Common myeloid progenitor, CD34-positive (primary cell): Measurements from ENCODE around the gene PEDS1.

Source experiments
- CTCF ChIA-PET: fragments of 350-600 bp; sonication (Branson Sonifier 250); formaldehyde crosslinking; loops from one replicate; lab custom pipeline; 2021; ENCODE audit warnings: antibody characterized with exemption; lab: Charles Lee
- POLR2A ChIA-PET: fragments of 350-600 bp; sonication (Branson Sonifier 250); formaldehyde crosslinking; loops from one replicate; lab custom pipeline; 2021; ENCODE audit warnings: antibody characterized with exemption; lab: Charles Lee
- DNase-seq, 3 donors: peaks; one replicate each; pipeline versions ENCODE4 v3.0.0 to v3.0.0-alpha.2; 2013
- H3K27ac ChIP-seq, 2 experiments: 1 replicate in 1 of 2; 2 replicates in 1 of 2; pipeline ENCODE4 v1.7.0; 2013; ENCODE audit warnings: inconsistent platforms in 2 of 2, low read length in 2 of 2, mild to moderate bottlenecking in 2 of 2, low read depth in 1 of 2, moderate library complexity in 1 of 2; ENCODE audit not compliant: severe bottlenecking in 2 of 2, insufficient read depth in 1 of 2, poor library complexity in 1 of 2
- H3K27me3 ChIP-seq, 5 experiments: replicated peaks in 2 of 5; 1 replicate in 3 of 5; 2 replicates in 2 of 5; pipeline versions ENCODE4 v1.6.1 to v1.7.0; 2013; ENCODE audit warnings: low read length in 4 of 5, mild to moderate bottlenecking in 2 of 5, moderate library complexity in 2 of 5, inconsistent platforms in 1 of 5; ENCODE audit not compliant: insufficient read depth in 5 of 5, control insufficient read depth in 4 of 5
- H3K36me3 ChIP-seq, 4 experiments: 1 replicate in 2 of 4; 2 replicates in 2 of 4; pipeline versions ENCODE4 v1.6.1 to v1.7.0; 2013; ENCODE audit warnings: low read length in 3 of 4, control low read depth in 1 of 4, mild to moderate bottlenecking in 1 of 4; ENCODE audit not compliant: control insufficient read depth in 4 of 4, insufficient read depth in 4 of 4
- H3K4me1 ChIP-seq, 4 experiments: 1 replicate in 3 of 4; 2 replicates in 1 of 4; pipeline versions ENCODE4 v1.6.1 to v1.7.1; 2013; ENCODE audit warnings: low read length in 3 of 4, mild to moderate bottlenecking in 3 of 4, control low read depth in 1 of 4, inconsistent platforms in 1 of 4, moderate library complexity in 1 of 4; ENCODE audit not compliant: control insufficient read depth in 4 of 4, insufficient read depth in 4 of 4; ENCODE audit errors: control extremely low read depth in 1 of 4
- H3K4me3 ChIP-seq, 7 experiments: 1 replicate in 4 of 7; 2 replicates in 3 of 7; pipeline versions ENCODE4 v1.5.1 to v1.7.0; 2013; ENCODE audit warnings: mild to moderate bottlenecking in 7 of 7, low read length in 6 of 7, moderate library complexity in 6 of 7, inconsistent platforms in 2 of 7, low read depth in 2 of 7, control low read depth in 1 of 7; ENCODE audit not compliant: insufficient read depth in 4 of 7, control insufficient read depth in 1 of 7; ENCODE audit errors: extremely low read depth in 1 of 7
- H3K9me3 ChIP-seq, 5 experiments: 1 replicate in 4 of 5; 2 replicates in 1 of 5; pipeline versions ENCODE4 v1.6.1 to v1.7.1; 2013; ENCODE audit warnings: low read length in 4 of 5, mild to moderate bottlenecking in 2 of 5, inconsistent platforms in 1 of 5, low read depth in 1 of 5, moderate library complexity in 1 of 5; ENCODE audit not compliant: control insufficient read depth in 4 of 5, insufficient read depth in 2 of 5; ENCODE audit errors: control extremely low read depth in 1 of 5
- WGBS: methylation state at CpG from one replicate; pipeline ENCODE4 v1.1.5; 2013; ENCODE audit not compliant: insufficient coverage; 5-methylcytosine and 5-hydroxymethylcytosine counted together

The PEDS1 gene

DNA sequence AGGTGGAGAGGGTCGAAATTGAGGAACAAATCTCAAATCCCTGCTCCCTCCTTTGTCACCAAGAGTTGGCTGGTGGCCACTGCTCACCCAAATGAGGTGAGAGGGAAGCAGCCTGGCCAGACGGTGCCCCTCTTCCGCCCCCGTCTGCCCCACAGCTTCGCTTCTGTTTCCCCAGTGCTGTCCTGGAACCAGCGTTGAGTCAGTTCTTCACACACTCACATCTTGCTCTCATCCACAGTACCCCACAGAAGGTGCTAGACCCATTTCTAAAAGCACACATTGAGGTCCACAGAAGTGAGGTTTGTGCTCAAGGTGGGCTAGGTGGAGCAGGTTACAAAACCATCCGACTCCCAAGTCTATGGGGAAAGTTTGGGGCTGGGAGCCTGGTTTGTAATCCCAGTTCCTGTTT is 40.9 kb upstream of the PEDS1 start:
- H3K27me3 ChIP-seq: no peaks in the 10 kb centered on the region
- CTCF ChIA-PET: interaction anchor here (1.5 kb wide), 1 partner anchor 78 kb away, joined by 3 read pairs; no protein-coding TSS in a partner anchor
- 47% methylated on average over 3 of the region's 7 CpGs for WGBS
- DNase-seq: peak in 1 of 3 donors; percentile 24
- H3K4me3 ChIP-seq: peak overlapping the region in 1 of 7 experiments; percentile 91
- H3K36me3 ChIP-seq: peaks cover 0 to 15% (median 4%) of the 10 kb centered on the region in 4 experiments
- peaks cover 2 to 42% (median 35%) of the 10 kb centered on the region in 4 experiments for H3K4me1 ChIP-seq
- H3K27ac ChIP-seq: no peak overlapping the region
- no peaks in the 10 kb centered on the region for H3K9me3 ChIP-seq
- POLR2A ChIA-PET: no interaction called here

- peaks cover 2 to 46% (median 39%) of the 10 kb centered on the region in 4 experiments for H3K4me1 ChIP-seq
- DNase-seq: no peak
- WGBS: 88% methylated on average over 16 of the region's 16 CpGs
- ChIA-PET POLR2A (no interaction called here), CTCF (interaction anchor here (1.5 kb wide), 1 partner anchor 79 kb away, joined by 3 read pairs; no protein-coding TSS in a partner anchor)
- peak overlapping the region in 5 of 7 experiments; percentile 84 to 91 (median 87) for H3K4me3 ChIP-seq
- peaks cover 0 to 15% (median 4%) of the 10 kb centered on the region in 4 experiments for H3K36me3 ChIP-seq
- no peaks in the 10 kb centered on the region for H3K27me3 ChIP-seq
- H3K9me3 ChIP-seq: no peaks in the 10 kb centered on the region
- peak overlapping the region in 1 of 2 experiments; percentile 91 for H3K27ac ChIP-seq
These were observed 40.4 kb upstream of the PEDS1 start for GRCh38 chr20:50193836-50194421.

- CTCF ChIA-PET: interaction anchor here (14.7 kb wide), 1 partner anchor 272 kb away, joined by 262 read pairs; no protein-coding TSS in a partner anchor
These were observed 39.8 kb upstream of the PEDS1 start for GRCh38 chr20:50193199-50193835.

GRCh38 chr20:50192364-50193198 is 39.1 kb upstream of the PEDS1 start:
- POLR2A ChIA-PET: interaction anchor here (0.6 to 2.1 kb wide), 3 partner anchors 78 to 748 kb away, joined by 3 to 8 read pairs (median 4); no protein-coding TSS in a partner anchor

More at GRCh38 chr20:50193199-50193835, 39.8 kb upstream of the PEDS1 start:
- Histone ChIP-seq H3K9me3 (no peaks in the 10 kb centered on the region), H3K36me3 (peaks cover 0 to 15% (median 4%) of the 10 kb centered on the region in 4 experiments), H3K27ac (peak overlapping the region; percentile 50 to 91), H3K27me3 (no peaks in the 10 kb centered on the region), H3K4me3 (peak overlapping the region in 6 of 7 experiments; percentile 79 to 91 (median 86)), H3K4me1 (peaks cover 2 to 48% (median 39%) of the 10 kb centered on the region in 4 experiments)
- no peak for DNase-seq
- POLR2A ChIA-PET: no interaction called here
- WGBS: 53% methylated on average over 3 of the region's 10 CpGs

GRCh38 chr20:50191544-50192363 is 38.2 kb upstream of the PEDS1 start:
- ChIA-PET CTCF (interaction anchor here (0.6 to 14.7 kb wide), 5 partner anchors 21 to 273 kb away, joined by 3 to 262 read pairs (median 4); no protein-coding TSS in a partner anchor), POLR2A (interaction anchor here (0.6 to 2.1 kb wide), 7 partner anchors 79 to 749 kb away, joined by 3 to 8 read pairs (median 3); no protein-coding TSS in a partner anchor)
- peaks cover 2 to 46% (median 39%) of the 10 kb centered on the region in 4 experiments for H3K4me1 ChIP-seq
- H3K27me3 ChIP-seq: no peaks in the 10 kb centered on the region
- peaks cover 0 to 15% (median 4%) of the 10 kb centered on the region in 4 experiments for H3K36me3 ChIP-seq
- under 1% methylated on average over 65 of the region's 96 CpGs for WGBS
- H3K27ac ChIP-seq: peak overlapping the region; percentile 66 to 91
- peak; percentile 64 to 82 (median 75) for DNase-seq
- H3K4me3 ChIP-seq: peak overlapping the region; percentile 79 to 91 (median 85)
- no peaks in the 10 kb centered on the region for H3K9me3 ChIP-seq

More at GRCh38 chr20:50192364-50193198, 39.1 kb upstream of the PEDS1 start:
- CTCF ChIA-PET: interaction anchor here (0.9 to 14.7 kb wide), 3 partner anchors 20 to 272 kb away, joined by 3 to 262 read pairs (median 7); no protein-coding TSS in a partner anchor
- DNase-seq: peak; percentile 91 to 96 (median 94)
- WGBS: 7% methylated on average over 17 of the region's 25 CpGs
- no peaks in the 10 kb centered on the region for H3K9me3 ChIP-seq
- H3K27ac ChIP-seq: peak overlapping the region; percentile 50 to 91
- H3K36me3 ChIP-seq: peaks cover 0 to 15% (median 4%) of the 10 kb centered on the region in 4 experiments
- peaks cover 2 to 50% (median 39%) of the 10 kb centered on the region in 4 experiments for H3K4me1 ChIP-seq
- no peaks in the 10 kb centered on the region for H3K27me3 ChIP-seq
- H3K4me3 ChIP-seq: peak overlapping the region in 6 of 7 experiments; percentile 79 to 91 (median 86)
